HUDEP-2 (cell line): ENCODE measurements around the gene PCDHGA11.
"Not testable (repeated sequence)": the region's sequence is repeated elsewhere in the genome, so short reads cannot be mapped to it uniquely, and the experiment has no call there.

Experiments
- DNase-seq, 76 experiments: peaks; one replicate each; lab custom pipeline; 2025; ENCODE audit not compliant: unreplicated experiment in 76 of 76; lab: John Stamatoyannopoulos, UW

Gene PCDHGA11

DNA sequence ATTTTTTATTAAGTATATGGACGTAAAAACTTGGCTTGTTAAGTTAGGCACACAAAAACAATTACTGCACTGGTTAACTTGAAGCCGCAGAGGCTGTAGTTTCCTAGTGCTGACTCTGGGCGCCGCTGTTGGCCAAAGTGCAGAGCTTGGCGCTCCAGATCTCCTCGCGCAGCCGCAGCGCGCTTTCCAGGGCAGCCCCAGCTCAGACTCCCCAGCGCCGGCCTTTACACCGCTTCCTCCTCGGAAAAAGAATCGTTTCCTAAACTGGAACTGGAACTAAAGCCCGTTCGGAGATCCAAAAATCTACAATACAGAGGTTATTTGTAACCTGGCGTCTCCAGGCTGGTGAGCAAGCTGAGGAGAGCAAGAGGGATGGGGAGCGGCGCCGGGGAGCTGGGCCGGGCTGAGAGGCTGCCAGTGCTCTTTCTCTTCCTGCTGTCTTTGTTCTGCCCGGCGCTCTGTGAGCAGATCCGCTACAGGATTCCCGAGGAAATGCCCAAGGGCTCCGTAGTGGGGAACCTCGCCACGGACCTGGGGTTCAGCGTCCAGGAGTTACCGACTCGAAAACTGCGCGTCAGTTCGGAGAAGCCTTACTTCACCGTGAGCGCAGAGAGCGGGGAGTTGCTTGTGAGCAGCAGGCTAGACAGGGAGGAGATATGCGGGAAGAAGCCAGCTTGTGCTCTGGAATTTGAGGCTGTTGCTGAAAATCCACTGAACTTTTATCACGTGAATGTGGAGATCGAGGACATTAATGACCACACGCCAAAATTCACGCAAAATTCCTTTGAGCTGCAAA, 22.9 kb upstream of the PCDHGA11 start, which contains the start of gene PCDHGB5:
Gene PCDHGB5, plus strand, starts transcription at position 192 of the 796 bp plus-strand sequence. Its CDS starts 181 bp downstream, at position 373.
- DNase-seq: peak in 9 of 76 experiments; percentile 2 to 25 (median 11)

- no peak for DNase-seq
Measured at GRCh38 chr5:141398608-141399007, 22.2 kb upstream of the PCDHGA11 start.

- DNase-seq: no peak
Measured at GRCh38 chr5:141399555-141400258, 21.1 kb upstream of the PCDHGA11 start.

DNA sequence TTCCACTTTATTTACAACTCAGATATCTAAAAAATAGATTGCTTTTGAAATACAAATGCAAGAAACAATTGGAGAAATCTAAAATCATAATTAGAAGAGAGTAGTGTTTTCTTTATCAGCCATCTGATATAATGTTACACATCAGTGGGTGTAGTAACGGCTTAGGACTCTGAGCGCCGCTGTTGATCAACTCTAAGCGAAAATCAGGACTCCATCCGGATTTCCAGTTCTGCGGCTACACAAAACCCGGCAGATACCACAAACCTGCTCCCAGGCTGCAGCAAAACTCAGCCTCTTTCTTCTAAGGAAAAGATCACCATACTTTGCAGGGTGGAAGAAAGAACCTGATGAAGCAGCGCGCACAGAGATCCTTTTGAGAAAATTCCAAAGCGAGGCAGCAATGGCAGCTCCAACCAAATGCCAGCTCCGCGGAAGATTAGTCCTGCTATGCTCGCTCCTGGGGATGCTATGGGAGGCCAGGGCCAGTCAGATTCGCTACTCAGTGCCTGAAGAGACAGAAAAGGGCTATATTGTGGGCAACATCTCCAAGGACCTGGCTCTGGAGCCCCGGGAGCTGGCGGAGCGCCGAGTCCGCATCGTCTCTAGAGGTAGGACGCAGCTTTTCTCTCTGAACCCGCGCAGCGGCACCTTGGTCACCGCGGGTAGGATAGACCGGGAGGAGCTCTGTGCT, 18.2 kb upstream of the PCDHGA11 start, which contains the start of gene PCDHGA9:
Gene PCDHGA9, plus strand, starts transcription at position 226 of the 691 bp plus-strand sequence. Its CDS starts 175 bp downstream, at position 401.
- no peak for DNase-seq

DNA sequence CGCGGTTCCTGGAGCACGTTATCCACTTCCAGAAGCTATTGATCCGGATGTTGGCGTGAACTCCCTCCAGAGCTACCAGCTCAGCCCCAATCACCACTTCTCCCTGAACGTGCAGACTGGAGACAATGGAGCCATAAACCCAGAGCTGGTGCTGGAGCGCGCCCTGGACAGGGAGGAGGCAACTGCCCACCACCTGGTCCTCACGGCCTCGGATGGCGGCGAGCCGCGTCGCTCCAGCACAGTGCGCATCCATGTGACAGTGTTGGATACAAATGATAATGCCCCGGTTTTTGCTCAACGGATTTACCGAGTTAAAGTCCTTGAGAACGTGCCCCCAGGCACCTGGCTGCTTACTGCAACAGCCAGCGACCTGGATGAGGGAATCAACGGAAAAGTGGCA, 17.5 kb upstream of the PCDHGA11 start:
- no peak for DNase-seq

DNA sequence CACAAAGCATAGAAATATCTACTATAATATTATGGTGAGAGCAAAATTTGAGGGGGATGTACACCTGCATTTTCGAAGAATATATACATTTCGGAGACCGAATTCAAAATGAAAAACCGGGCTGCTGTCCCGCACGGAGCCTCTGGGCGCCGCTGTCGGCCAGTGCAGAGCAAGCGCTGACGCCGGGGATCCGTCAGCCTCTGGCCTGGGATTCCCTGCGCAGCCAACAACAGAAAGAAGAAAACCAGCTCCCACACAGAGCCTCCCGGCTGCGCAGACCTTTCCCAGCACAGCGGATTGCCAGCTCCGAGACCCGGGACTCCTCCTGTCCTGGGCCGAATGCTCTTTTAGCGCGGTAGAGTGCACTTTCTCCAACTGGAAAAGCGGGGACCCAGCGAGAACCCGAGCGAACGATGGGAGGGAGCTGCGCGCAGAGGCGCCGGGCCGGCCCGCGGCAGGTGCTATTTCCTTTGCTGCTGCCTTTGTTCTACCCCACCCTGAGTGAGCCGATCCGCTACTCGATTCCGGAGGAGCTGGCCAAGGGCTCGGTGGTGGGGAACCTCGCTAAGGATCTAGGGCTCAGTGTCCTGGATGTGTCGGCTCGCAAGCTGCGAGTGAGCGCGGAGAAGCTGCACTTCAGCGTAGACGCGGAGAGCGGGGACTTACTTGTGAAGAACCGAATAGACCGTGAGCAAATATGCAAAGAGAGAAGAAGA, 12.9 kb upstream of the PCDHGA11 start, which contains the start of gene PCDHGB6:
Gene PCDHGB6, plus strand, starts transcription at position 232 of the 716 bp plus-strand sequence. Its CDS starts 182 bp downstream, at position 414.
- peak in 10 of 76 experiments; percentile 3 to 22 (median 14) for DNase-seq

GRCh38 chr5:141409598-141410306, 11.1 kb upstream of the PCDHGA11 start:
- no peak for DNase-seq

DNA sequence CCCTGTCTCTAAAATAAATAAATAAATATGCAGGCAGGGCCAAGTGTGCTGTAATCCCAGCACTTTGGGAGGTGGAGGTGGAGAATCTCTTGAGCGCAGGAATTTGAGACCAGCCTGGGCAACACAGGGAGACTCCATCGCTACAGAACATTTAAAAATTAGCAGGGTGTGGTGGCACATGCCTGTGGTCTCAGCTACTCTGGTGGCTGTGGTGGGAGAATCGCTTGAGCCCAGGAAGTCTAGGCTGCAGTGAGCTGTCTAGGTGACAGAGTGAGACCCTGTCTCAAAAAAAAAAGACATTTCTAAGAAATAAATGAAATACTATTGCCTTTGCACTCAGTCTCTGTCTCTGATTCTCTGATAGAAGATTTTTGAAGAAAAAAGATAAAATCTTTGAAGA, 9.3 kb upstream of the PCDHGA11 start:
- no peak for DNase-seq

DNA sequence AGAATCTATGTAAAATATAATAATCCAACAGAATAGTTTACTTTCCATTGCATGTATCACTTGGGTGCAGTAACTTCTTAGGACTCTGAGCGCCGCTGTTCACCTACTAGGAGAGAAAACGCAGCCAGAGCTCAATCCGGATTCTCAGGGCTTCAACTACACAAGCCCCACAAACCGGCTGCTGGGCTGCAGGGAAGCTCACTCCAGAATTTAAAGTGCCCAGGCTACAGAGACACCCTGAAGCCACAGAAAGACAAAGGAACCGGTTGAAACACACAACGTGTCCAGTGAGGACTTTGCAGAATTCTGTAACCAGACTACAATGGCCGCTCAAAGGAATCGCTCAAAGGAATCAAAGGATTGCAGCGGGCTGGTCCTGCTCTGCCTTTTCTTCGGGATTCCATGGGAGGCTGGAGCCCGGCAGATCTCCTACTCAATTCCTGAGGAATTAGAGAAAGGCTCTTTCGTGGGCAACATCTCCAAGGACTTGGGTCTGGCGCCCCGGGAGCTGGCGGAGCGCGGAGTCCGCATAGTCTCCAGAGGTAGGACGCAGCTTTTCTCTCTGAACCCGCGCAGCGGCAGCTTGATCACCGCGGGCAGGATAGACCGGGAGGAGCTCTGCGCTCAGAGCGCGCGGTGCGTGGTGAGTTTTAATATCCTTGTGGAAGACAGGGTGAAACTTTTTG, 7.9 kb upstream of the PCDHGA11 start, which contains the start of gene PCDHGA10:
Gene PCDHGA10, plus strand, starts transcription at position 134 of the 686 bp plus-strand sequence. Its CDS starts 189 bp downstream, at position 323.
- peak in 54 of 76 experiments; percentile 1 to 67 (median 30) for DNase-seq

DNA sequence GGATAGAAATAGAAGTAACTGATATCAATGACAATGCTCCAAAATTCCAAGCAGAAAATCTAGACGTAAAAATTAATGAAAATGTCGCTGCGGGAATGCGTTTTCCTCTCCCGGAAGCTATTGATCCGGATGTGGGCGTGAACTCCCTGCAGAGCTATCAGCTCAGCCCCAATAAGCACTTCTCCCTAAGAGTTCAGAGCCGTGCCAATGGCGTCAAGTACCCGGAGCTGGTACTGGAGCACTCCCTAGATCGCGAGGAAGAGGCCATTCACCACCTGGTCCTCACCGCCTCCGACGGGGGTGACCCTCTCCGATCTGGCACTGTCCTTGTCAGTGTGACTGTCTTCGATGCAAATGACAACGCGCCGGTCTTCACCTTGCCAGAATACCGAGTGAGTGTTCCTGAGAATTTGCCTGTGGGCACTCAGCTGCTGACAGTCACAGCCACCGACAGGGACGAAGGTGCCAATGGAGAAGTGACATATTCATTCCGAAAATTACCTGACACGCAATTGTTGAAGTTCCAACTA, 7.2 kb upstream of the PCDHGA11 start:
- peak in 1 of 76 experiments; percentile 6 for DNase-seq

DNA sequence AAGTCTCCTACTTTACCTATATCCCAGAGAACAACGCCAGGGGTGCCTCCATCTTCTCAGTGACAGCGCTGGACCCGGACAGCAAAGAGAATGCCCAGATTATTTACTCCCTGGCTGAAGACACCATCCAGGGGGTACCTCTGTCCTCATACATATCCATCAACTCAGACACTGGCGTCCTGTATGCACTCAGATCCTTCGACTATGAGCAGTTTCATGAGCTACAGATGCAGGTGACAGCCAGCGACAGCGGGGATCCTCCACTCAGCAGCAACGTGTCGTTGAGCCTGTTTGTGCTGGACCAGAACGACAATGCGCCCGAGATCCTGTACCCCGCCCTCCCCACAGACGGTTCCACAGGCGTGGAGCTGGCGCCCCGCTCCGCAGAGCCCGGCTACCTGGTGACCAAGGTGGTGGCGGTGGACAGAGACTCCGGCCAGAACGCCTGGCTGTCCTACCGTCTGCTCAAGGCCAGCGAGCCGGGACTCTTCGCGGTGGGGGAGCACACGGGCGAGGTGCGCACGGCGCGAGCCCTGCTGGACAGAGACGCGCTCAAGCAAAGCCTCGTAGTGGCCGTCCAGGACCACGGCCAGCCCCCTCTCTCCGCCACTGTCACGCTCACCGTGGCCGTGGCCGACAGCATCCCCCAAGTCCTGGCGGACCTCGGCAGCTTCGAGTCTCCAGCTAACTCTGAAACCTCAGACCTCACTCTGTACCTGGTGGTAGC, 6.1 kb upstream of the PCDHGA11 start:
- not testable (repeated sequence) for DNase-seq

DNA sequence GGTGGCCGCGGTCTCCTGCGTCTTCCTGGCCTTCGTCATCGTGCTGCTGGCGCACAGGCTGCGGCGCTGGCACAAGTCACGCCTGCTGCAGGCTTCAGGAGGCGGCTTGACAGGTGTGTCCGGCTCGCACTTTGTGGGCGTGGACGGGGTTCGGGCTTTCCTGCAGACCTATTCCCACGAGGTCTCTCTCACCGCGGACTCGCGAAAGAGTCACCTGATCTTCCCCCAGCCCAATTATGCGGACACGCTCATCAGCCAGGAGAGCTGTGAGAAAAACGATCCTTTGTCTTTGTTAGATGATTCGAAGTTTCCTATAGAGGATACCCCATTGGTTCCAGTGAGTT, 5.6 kb upstream of the PCDHGA11 start:
- not testable (repeated sequence) for DNase-seq

GRCh38 chr5:141417494-141418172, 3.2 kb upstream of the PCDHGA11 start, which contains the start of gene PCDHGB7:
Gene PCDHGB7, plus strand, starts transcription at chr5:141417677. Its CDS starts 183 bp downstream, at chr5:141417860.
- DNase-seq: peak in 37 of 76 experiments; percentile 1 to 63 (median 22)

GRCh38 chr5:141419074-141419880, 1.6 kb upstream of the PCDHGA11 start:
- no peak for DNase-seq

GRCh38 chr5:141421489-141421855, 621 bp downstream of the PCDHGA11 start:
- no peak for DNase-seq

GRCh38 chr5:141422742-141423291, 2.0 kb downstream of the PCDHGA11 start:
- no peak for DNase-seq
